IMR-90 (cell line): ENCODE results near the gene TSHZ3. TPM values are rescaled to one million over a fixed set of nuclear protein-coding genes. Genes with fewer than 3 reads are reported as not detected.

Source experiments
- ATAC-seq: fragments of 200-7000 bp; cut with Tn5 transposase; 2 replicates; pipeline ENCODE4 v1.9.1; 2020; ENCODE audit warnings: low read depth, mild to moderate bottlenecking, moderate library complexity
- BruUV-seq: library from RNA; stranded (reverse); fragments of 400-500 nt; replicated peaks from 2 replicates; lab custom pipeline; 2021; lab: Mats Ljungman, UMichigan
- CTCF ChIA-PET: fragments of 300-600 bp; formaldehyde crosslinking; extraction: SDS; loops from one replicate; lab custom pipeline; 2021; ENCODE audit warnings: antibody characterized with exemption; lab: Yijun Ruan, JAX
- POLR2A ChIA-PET: fragments of 300-600 bp; sonication (Branson Sonifier 250); formaldehyde crosslinking; loops from one replicate; lab custom pipeline; 2022; ENCODE audit warnings: antibody characterized with exemption; ENCODE audit not compliant: unreplicated experiment; lab: Charles Lee
- DNase-seq: peaks from one replicate; pipeline ENCODE4 v3.0.0; 2013
- H2AFZ ChIP-seq: replicated peaks from 2 replicates; pipeline ENCODE3; 2013; ENCODE audit warnings: low read length, mild to moderate bottlenecking; ENCODE audit not compliant: poor library complexity
- H2AK5ac ChIP-seq: 2 replicates; pipeline ENCODE4 v1.6.1; 2013; ENCODE audit warnings: low read depth, low read length, inconsistent platforms
- H2AK9ac ChIP-seq: replicated peaks from 2 replicates; pipeline ENCODE3; 2013; ENCODE audit warnings: mild to moderate bottlenecking, low read depth, low read length, moderate library complexity; ENCODE audit not compliant: poor library complexity
- H2BK120ac ChIP-seq: 2 replicates; pipeline ENCODE4 v1.6.1; 2013; ENCODE audit warnings: low read depth, low read length, inconsistent platforms
- H2BK15ac ChIP-seq: 3 replicates; pipeline ENCODE4 v1.6.1; 2013; ENCODE audit warnings: low read depth, low read length, inconsistent platforms
- H2BK20ac ChIP-seq: 2 replicates; pipeline ENCODE4 v1.6.1; 2013; ENCODE audit warnings: low read depth, mild to moderate bottlenecking, inconsistent platforms, low read length, moderate library complexity
- H2BK5ac ChIP-seq: 2 replicates; pipeline ENCODE4 v1.6.1; 2013; ENCODE audit warnings: mild to moderate bottlenecking, low read depth, low read length, inconsistent platforms; ENCODE audit not compliant: poor library complexity, severe bottlenecking
- H3K14ac ChIP-seq: replicated peaks from 2 replicates; pipeline ENCODE4 v1.6.1; 2013; ENCODE audit warnings: low read depth, low read length, inconsistent platforms
- H3K18ac ChIP-seq: 2 replicates; pipeline ENCODE4 v1.6.1; 2013; ENCODE audit warnings: low read depth, low read length, control low read depth
- H3K23ac ChIP-seq: 2 replicates; pipeline ENCODE4 v1.6.1; 2013; ENCODE audit warnings: low read depth, low read length, inconsistent platforms
- H3K27ac ChIP-seq: 2 replicates; pipeline ENCODE4 v1.5.1; 2013; ENCODE audit warnings: mild to moderate bottlenecking, control low read depth, low read length; ENCODE audit not compliant: insufficient read depth
- H3K27me3 ChIP-seq: 2 replicates; pipeline ENCODE4 v1.6.1; 2013; ENCODE audit warnings: low read length; ENCODE audit not compliant: control insufficient read depth, insufficient read depth
- H3K36me3 ChIP-seq: 2 replicates; pipeline ENCODE4 v1.6.1; 2013; ENCODE audit warnings: low read length, mixed read lengths; ENCODE audit not compliant: control insufficient read depth, insufficient read depth
- H3K4ac ChIP-seq: 2 replicates; pipeline ENCODE4 v1.6.1; 2013; ENCODE audit warnings: low read depth, low read length, inconsistent platforms
- H3K4me1 ChIP-seq: 2 replicates; pipeline ENCODE4 v1.6.1; 2013; ENCODE audit warnings: low read length, mixed read lengths; ENCODE audit not compliant: control insufficient read depth, insufficient read depth
- H3K4me2 ChIP-seq: 2 replicates; pipeline ENCODE4 v1.6.1; 2013; ENCODE audit warnings: low read depth, mild to moderate bottlenecking, control low read depth, low read length, moderate library complexity
- H3K4me3 ChIP-seq: 2 replicates; pipeline ENCODE4 v1.5.1; 2013; ENCODE audit warnings: low read depth, mild to moderate bottlenecking, control low read depth, low read length, moderate library complexity; ENCODE audit not compliant: insufficient read depth
- H3K56ac ChIP-seq: 2 replicates; pipeline ENCODE4 v1.6.1; 2013; ENCODE audit warnings: low read length, inconsistent platforms; ENCODE audit not compliant: insufficient read depth; ENCODE audit errors: extremely low read depth
- H3K79me1 ChIP-seq, 2 experiments: 2 replicates each; pipeline ENCODE4 v1.6.1; 2013; ENCODE audit warnings: low read length in 2 of 2, inconsistent platforms in 1 of 2, low read depth in 1 of 2
- H3K9ac ChIP-seq: 2 replicates; pipeline ENCODE4 v1.6.1; 2013; ENCODE audit warnings: low read depth, low read length, control low read depth
- H3K9me1 ChIP-seq: 2 replicates; pipeline ENCODE4 v1.6.1; 2013; ENCODE audit warnings: low read length, inconsistent platforms; ENCODE audit not compliant: insufficient read depth
- H3K9me3 ChIP-seq: 2 replicates; pipeline ENCODE4 v1.6.1; 2013; ENCODE audit warnings: low read length; ENCODE audit not compliant: control insufficient read depth, insufficient read depth
- H4K20me1 ChIP-seq: 2 replicates; pipeline ENCODE4 v1.6.1; 2013; ENCODE audit warnings: low read length, inconsistent platforms; ENCODE audit not compliant: insufficient read depth
- H4K5ac ChIP-seq: 2 replicates; pipeline ENCODE4 v1.6.1; 2013; ENCODE audit warnings: mild to moderate bottlenecking, low read depth, low read length, control low read depth
- H4K8ac ChIP-seq, 2 experiments: 2 replicates each; pipeline ENCODE4 v1.6.1; 2013; ENCODE audit warnings: low read depth in 2 of 2, low read length in 2 of 2, control low read depth in 1 of 2, inconsistent platforms in 1 of 2
- H4K91ac ChIP-seq: 2 replicates; pipeline ENCODE4 v1.6.1; 2013; ENCODE audit warnings: low read depth, low read length, inconsistent platforms; ENCODE audit not compliant: insufficient read depth
- CHD1 ChIP-seq: IDR thresholded peaks from 2 replicates; pipeline ENCODE4 v1.6.1; 2012; ENCODE audit warnings: low read depth, low read length, improper control_type of control experiment
- FOS ChIP-seq: fragments of 150-350 bp; IDR thresholded peaks from 2 replicates; pipeline ENCODE4 v1.6.1; 2016; ENCODE audit warnings: low read depth, low read length
- MAFK ChIP-seq: IDR thresholded peaks from 2 replicates; pipeline ENCODE4 v1.6.1; 2012; ENCODE audit warnings: low read depth, low read length, improper control_type of control experiment
- NFE2L2 ChIP-seq: fragments of 150-350 bp; IDR thresholded peaks from 2 replicates; pipeline ENCODE4 v1.6.1; 2016; ENCODE audit warnings: low read depth, mild to moderate bottlenecking, low read length
- POLR2A ChIP-seq: IDR thresholded peaks from 2 replicates; pipeline ENCODE4 v1.6.1; 2012; ENCODE audit warnings: mild to moderate bottlenecking, low read depth, low read length
- SMC3 ChIP-seq: fragments of 150-350 bp; IDR thresholded peaks from 2 replicates; pipeline ENCODE4 v1.6.1; 2016; ENCODE audit warnings: low read depth, mild to moderate bottlenecking, antibody characterized with exemption, low read length, moderate library complexity
- WGBS, 2 experiments: methylation state at CpG; one replicate each; pipeline versions ENCODE4 v1.1.5 to v1.1.7; 2013; ENCODE audit warnings: missing lambda C conversion rate in 2 of 2; ENCODE audit not compliant: insufficient read length in 1 of 2; ENCODE audit errors: extremely low coverage in 2 of 2; 5-methylcytosine and 5-hydroxymethylcytosine counted together
- dilution Hi-C: fragments of 300-500 bp; cut with HindIII; formaldehyde crosslinking; loops from one replicate; pipeline ENCODE4 v1.14.3; 2018; ENCODE audit warnings: low sequenced_read_pairs; ENCODE audit not compliant: unreplicated experiment
- in situ Hi-C: fragments of 300-500 bp; cut with MboI; formaldehyde crosslinking; loops from 3 replicates; pipeline ENCODE4 v1.14.3; 2019; ENCODE audit warnings: low sequenced_read_pairs, inconsistent platforms, mixed read lengths
- intact Hi-C: fragments of 100-400 bp; cut with micrococcal nuclease; formaldehyde crosslinking; loops from 2 replicates; pipeline ENCODE4 v1.10.0; 2022
- polyA plus RNA-seq, 3 experiments: library from polyadenylated mRNA; depleted of rRNA; stranded (reverse); fragments of >200 nt; gene quantifications; 2 replicates each; pipeline ENCODE4 v1.2.3, GENCODE V29; 2012; ENCODE audit warnings: low replicate concordance in 1 of 3
- total RNA-seq: library from RNA; depleted of rRNA; stranded (reverse); fragments of >200 nt; gene quantifications from 2 replicates; pipeline ENCODE4 v1.2.3, GENCODE V29; 2012

The TSHZ3 gene
- total and polyA plus RNA-seq, 2 of the 4 experiments (the other 2 are of a cell fraction), result 8.1 to 13.0 TPM

DNA sequence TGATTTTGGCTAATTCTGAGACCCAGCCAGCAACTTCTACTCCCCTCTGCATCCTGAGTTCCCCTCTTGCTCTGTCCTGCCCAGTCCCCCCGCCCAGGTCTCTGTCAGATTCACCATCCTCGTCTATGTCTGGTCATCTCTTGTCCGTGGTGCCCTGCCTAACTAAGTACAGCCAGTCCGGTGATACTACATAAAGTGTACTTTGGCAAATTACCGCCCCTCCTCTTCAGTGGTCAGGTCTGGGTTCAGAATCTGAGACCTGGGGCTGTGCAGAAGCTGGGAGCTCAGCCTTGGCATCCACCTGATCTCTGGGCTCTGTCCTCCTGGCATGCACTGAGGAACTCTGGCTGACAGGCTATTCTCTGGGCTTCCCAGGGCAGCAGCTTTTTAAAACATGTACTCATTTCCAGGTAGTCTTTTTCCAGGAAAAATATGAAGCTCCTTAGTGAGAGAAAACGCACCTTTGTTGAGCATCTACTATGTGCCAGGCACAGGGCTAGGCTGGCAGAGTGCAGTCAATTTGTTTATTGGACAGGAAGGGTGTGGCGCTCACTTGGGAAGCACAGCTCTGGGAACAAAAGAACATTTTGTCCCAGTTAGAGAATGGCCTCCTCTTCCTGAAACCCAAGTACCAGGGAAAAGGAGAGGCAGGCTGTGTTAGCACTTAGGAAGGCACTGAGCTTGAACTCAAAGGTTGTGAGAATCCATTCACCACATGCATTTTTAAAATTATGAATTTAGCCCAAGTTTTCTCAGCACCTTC, 88.9 kb downstream of the TSHZ3 start:
- H2BK120ac ChIP-seq, result no peak overlapping the region; the same call in 1 of the 2 replicates
- no peak overlapping the region; the same call in 1 of the 2 replicates for H4K5ac ChIP-seq
- 100% methylated on average over 2 of the region's 7 CpGs; no CpG with 5 or more reads in 1 of the 2 experiments for WGBS, 2 experiments
- H3K4me3 ChIP-seq, result no peak overlapping the region
- no peak overlapping the region for H2BK20ac ChIP-seq
- H2AFZ ChIP-seq, result no peak overlapping the region
- H3K27ac ChIP-seq, result no peak overlapping the region
- H3K36me3 ChIP-seq, result no peaks in the 10 kb centered on the region
- no peak for DNase-seq
- no peak overlapping the region for H3K9ac ChIP-seq
- H2BK15ac ChIP-seq, result no peak overlapping the region
- peaks cover 11% of the 10 kb centered on the region for H3K4me1 ChIP-seq
- H3K79me1 ChIP-seq, result no peaks in the 10 kb centered on the region
- intact Hi-C loops (loop anchor here (5.0 kb wide), 1 partner anchor 133 kb away; no protein-coding TSS in a partner anchor), dilution Hi-C loops (no loop called here), in situ Hi-C loops (no loop called here)
- no peak overlapping the region for H3K56ac ChIP-seq
- H3K9me3 ChIP-seq, result no peaks in the 10 kb centered on the region
- no peak overlapping the region for H3K23ac ChIP-seq
- no TSS peak for BruUV-seq
- H2AK5ac ChIP-seq, result peak overlapping the region; percentile 3
- H2AK9ac ChIP-seq, result peak overlapping the region; percentile 29
- no peak overlapping the region for H2BK5ac ChIP-seq
- no peaks in the 10 kb centered on the region for H3K27me3 ChIP-seq
- peak overlapping the region; percentile 15; the same call in 1 of the 2 replicates for H3K4ac ChIP-seq
- 0 out of 2 replicates have a peak overlapping the region, but pooled peaks have one; percentile 17 for H3K14ac ChIP-seq
- H3K18ac ChIP-seq, result no peak overlapping the region
- ATAC-seq, result no peak
- no peak overlapping the region for H4K91ac ChIP-seq
- ChIA-PET CTCF (interaction anchor here (0.5 kb wide), 1 partner anchor 185 kb away, joined by 3 read pairs; no protein-coding TSS in a partner anchor), POLR2A (no interaction called here)
- no peaks in the 10 kb centered on the region for H4K20me1 ChIP-seq
- H4K8ac ChIP-seq, result no peak overlapping the region
- no peak overlapping the region for H3K4me2 ChIP-seq
- H3K9me1 ChIP-seq, result no peaks in the 10 kb centered on the region; the same call in 1 of the 2 replicates
- TF ChIP-seq MAFK (no peak), NFE2L2 (no peak), POLR2A (no peak), FOS (no peak), SMC3 (no peak), CHD1 (no peak)
